Effector CD4-positive, alpha-beta T cell (primary cell): Measurements from ENCODE around the gene OR52E5. TPM values are rescaled to one million over a fixed set of nuclear protein-coding genes. Genes with fewer than 3 reads are reported as not detected.

ENCODE experiments used
- DNase-seq: peaks from one replicate; pipeline ENCODE4 v3.0.0-alpha.2; 2020
- total RNA-seq: gene quantifications from one replicate; lab custom pipeline; 2026; lab: John Stamatoyannopoulos, UW

Gene OR52E5
- total RNA-seq, result not detected

GRCh38 chr11:5892908-5893307 is at the start of gene OR52E5:
TSS of gene OR52E5 (plus strand) at chr11:5893208. CDS start at chr11:5900777, 7,569 bp downstream.
- DNase-seq, result no peak

DNA sequence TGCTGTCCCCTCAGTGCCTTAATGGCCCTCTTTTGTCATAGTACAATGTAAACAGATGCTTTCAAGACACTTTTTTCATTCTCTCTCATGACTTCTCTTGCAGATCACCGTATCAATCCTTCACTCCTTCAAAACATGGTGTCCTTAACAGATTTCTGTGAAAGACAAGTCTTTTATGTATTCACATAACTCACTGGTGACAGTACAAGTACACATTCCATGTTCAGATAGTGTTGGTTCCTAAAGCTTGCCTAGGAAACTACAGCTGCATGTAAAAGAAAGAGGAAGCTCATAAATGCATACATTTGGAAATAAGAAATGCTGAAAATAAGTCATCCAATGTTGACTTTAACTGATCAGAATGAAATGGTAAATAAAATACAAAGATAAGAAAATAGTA is 46.3 kb upstream of the OR52E5 start:
- DNase-seq, result no peak

GRCh38 chr11:5847711-5848110 is 45.3 kb upstream of the OR52E5 start:
- DNase-seq, result no peak

DNA sequence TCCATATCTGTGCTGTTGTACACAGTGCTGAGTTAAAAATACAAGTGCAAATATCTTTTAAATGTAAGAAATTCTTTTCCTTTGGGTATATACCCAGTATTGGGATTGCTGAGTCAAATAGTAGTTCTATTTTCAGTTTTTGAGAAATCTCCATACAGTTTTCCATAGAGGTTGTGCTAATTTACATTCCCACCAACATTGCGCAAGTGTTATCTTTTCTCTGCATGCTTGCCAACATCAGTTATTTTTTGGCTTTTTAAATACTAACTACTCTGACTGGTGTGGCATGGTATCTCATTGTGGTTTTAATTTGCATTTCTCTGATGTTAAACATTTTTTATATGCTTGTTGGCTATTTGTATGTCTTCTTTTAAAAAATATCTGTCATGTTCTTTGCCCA is 42.0 kb upstream of the OR52E5 start:
- no peak for DNase-seq

DNA sequence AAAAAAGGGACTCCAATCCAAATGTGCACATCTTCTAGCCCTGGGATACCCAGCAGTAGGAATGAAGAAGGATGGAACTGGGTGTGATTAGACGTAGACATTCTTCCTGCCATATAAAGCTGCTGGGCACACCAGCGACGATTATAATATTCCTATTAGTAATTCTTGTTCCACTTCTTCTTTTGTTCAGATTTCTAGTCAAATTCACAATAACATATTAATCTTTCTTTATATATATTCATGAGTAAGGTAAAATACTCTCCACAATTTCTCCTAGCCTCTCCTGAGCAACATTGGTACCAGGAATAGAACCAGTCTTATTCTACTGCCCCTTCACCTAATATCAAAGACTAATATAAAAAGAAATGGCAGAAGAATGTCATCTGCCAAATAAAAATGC is 35.4 kb upstream of the OR52E5 start, which contains the start of gene OR52E8:
OR52E8 (minus strand) TSS at position 101 of the 400 bp plus-strand sequence; CDS start at position 101, 0 bp downstream.
- no peak for DNase-seq

DNA sequence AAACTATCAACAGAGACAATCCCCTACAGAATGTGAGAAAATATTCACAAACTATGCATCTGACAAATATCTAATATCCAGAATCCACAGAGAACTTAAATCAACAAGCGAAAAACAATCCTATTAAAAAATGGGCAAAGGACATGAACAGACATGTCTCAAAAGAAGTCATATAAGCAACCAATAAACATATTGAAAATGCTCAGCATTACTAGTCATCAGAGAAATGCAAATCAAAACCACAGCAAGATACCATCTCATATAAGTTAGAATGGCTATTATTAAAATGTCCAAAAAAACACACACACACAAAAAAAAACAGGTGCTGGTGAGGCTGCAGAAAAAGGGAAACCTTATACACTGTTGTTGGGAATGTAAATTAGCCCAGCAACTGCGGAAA is 27.2 kb upstream of the OR52E5 start:
- no peak for DNase-seq

DNA sequence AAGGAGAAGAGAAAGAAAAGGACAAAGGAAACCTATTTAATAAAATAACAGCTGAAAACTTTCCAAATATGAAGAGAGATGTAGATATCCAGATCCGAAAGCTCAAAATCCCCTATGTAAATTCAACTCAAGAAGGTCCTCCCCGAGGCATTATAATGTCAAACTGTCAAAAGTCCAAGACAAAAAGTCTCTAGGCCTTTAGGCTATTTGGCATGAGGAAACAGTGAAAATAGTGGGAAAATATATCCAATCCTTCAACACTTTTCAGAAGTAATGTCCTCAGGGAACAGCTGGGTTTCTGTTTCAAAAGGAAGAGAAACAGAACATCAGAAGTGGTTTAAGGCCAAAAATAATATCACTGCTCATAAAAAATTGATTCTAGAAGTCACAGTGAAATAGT is 14.4 kb upstream of the OR52E5 start:
- no peak for DNase-seq

DNA sequence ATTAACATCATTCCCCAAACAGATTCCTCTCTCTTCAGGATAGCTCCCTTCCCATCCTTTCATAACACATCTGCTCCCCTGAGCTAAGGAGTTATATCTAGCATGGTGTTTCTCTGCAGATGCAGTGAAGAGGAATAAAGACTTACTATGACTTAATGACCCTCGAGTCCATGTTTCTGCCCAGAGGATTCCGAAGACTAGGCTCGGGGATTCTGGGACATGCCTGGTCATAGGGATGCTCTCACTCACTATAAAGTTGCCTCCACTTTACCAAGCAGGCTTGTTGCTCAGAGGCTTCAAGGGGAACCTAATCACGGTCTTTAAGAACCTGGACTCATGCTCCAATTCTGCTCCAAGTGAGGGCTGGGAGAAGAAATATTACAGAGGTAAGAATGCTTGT is 12.7 kb upstream of the OR52E5 start, which contains the start of gene OR52E4:
OR52E4 (plus strand) TSS at position 301 of the 400 bp plus-strand sequence. CDS start 3,664 bp downstream, outside the sequence.
- no peak for DNase-seq

DNA sequence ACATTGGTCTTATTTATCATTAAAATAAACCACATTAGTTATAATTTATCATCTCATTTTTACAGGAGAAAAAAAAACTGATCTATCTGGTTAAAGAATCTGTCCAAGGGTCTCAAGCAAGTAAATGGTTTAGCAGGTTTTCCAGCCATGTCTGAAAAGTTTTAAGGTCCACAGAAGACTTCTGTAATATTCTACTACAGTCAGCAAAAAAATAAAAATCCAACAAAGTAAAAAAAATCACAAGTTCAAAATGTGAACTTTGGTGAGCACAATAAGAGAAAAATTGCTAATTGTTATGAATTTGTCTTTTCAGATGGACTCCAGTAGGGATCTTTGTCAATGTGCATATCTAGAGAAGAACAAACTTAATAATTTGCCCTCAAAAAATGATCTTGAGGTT is 11.3 kb upstream of the OR52E5 start:
- no peak for DNase-seq

GRCh38 chr11:5887172-5887571 is 5.8 kb upstream of the OR52E5 start:
- DNase-seq, result no peak

DNA sequence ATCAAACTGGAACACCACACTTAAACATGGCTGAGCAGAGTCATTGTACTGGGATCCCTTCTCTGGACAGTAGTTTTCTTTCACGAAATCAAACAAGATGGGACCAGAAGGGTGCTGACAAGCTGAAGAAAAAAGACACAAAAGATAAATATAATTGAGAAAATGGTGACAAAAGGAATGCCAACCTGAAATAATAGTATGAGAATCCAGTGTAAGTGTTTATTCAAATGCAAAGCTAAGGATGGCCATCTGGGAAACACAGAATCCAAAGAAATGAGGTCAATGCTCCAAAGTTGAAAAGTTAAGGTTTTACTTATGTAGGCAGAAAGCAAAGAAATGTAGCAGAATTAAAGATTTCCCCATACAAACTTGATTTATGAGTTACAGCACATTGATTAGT is 5.3 kb upstream of the OR52E5 start:
- DNase-seq, result no peak

GRCh38 chr11:5891216-5891800 is 1.7 kb upstream of the OR52E5 start:
- DNase-seq, result no peak

DNA sequence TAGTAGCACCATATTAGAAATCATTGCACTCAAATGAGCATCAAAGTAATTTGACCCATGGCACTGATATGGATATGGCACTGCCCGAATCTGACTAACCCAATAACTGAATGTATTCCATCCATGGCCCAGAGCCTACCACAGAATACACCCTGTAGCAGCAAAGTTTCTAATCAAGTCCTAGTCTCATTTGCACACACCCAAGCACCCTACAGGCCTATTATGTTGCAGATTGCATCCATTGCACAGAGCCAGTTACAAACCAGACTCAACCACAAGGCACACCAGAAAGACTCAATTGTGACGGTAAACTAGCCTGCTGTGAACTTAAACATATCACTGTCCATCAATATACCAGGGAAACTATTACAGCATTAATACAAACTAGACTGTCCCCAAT is 6.5 kb downstream of the OR52E5 start:
- DNase-seq, result no peak

DNA sequence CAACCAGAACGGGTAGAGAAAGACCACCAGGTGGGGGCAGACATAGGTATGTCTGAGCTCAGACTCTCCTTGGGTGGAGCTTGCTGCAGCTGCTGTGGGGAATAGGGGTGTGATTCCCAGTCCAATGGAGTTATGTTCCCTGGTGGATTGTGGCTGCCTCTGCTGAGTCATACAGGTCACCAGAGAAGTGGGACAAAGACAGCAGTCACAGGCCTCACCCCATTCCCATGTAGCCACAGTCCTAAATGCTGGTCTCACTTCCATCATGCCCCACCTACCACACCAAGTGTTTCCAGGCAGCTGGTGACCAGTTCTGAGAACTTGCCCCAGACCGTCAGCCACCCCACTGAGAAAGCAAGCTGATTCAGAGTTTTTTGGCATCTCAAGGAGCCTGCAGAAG is 17.5 kb downstream of the OR52E5 start:
- DNase-seq, result no peak

DNA sequence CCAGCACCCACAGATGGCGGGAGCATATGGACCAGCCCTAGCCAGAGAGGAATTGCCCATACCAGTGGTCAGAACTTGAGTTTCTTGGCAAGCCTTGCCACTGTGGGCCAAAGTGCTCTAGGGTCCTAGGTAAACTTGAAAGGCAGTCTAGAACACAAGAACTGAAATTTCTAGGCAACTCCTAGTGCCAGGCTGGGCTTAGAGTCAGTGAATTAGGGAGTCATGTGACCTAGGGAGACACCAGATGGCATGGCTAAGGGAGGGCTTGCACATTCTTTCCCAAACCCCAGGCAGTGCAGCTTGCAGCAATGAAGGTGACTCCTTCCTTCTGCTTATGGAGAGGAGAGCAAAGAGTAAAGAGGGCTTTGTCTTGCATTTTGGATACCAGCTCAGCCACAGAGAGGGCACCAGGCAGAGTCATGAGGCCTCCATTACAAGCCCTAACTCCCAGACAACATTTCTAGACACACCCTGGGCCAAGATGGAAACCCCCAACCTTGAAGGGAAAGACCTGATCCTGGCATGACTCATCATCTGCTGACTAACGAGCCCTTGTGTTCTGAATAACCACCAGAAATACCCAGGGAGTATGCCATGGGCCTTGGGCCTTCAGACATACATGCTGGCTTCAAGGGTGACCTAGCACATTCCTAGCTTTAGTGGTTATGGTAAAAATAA is 29.9 kb downstream of the OR52E5 start:
- no peak for DNase-seq

DNA sequence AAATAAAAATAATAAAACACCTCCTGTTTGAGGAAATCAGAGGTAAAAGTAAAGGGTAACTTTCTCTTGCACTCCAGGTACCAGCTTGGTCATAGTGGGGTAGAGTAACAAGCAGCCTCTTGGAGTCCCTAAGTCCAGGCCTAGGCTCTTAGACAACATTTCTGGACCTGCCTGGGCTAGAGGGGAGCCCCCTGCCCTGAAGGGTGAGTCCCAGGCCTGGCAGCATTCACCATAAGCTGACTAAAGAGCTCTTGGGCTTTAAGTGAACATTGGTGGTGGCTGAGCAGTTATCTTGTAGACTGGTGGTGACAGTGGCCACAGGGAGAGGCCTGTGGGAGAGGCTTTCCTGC is 30.4 kb downstream of the OR52E5 start:
- no peak for DNase-seq

DNA sequence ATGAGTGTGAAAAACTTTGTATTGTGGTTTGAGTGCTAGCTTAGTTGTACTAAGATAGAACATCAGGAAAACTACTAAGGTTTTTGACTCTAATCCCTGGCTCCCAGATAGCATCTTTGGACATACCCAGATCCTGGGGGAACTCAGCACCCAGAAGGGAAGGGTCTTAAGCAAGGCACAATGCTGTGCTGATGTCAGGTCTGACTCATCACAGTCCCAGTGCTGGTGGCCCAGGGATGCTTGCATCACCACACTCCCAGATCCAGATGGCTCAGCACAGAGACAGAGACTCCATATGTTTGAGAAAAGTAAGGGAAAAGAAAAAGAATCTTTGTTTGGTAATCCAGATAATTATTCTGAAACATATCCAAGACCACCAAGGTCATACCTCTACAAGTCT is 30.8 kb downstream of the OR52E5 start:
- DNase-seq, result no peak

GRCh38 chr11:5928271-5928670 is 35.3 kb downstream of the OR52E5 start:
- DNase-seq, result no peak

GRCh38 chr11:5928811-5929210 is 35.8 kb downstream of the OR52E5 start:
- DNase-seq, result no peak

- DNase-seq, result no peak
Measured at GRCh38 chr11:5929571-5930368, 36.8 kb downstream of the OR52E5 start.

- DNase-seq, result no peak
Measured at GRCh38 chr11:5930614-5931013, 37.6 kb downstream of the OR52E5 start.

DNA sequence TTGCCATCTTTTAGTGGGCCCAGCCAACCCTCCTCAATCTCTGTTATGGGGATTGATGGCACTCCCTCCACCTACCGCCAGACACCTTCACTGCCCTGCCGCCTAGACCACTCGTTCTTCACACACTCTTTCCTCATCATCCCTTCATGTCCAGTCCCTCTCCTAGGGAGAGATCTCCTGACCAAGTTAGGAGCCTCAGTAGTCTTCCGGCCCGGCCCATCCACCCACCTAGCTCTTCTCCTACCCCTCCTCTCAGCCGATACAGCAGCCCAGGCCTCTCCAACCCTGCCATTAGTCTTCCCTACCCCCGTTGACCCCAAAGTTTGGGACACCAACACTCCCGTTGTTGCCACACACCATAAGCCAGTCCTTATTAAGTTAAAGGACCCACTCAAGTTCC is 38.1 kb downstream of the OR52E5 start:
- DNase-seq, result no peak

- no peak for DNase-seq
Measured at GRCh38 chr11:5932671-5933070, 39.7 kb downstream of the OR52E5 start.

- DNase-seq, result no peak
Measured at GRCh38 chr11:5933116-5933515, 40.1 kb downstream of the OR52E5 start.
